ENCODE results near the gene CACNB1. TPM values are rescaled to one million over a fixed set of nuclear protein-coding genes. Genes with fewer than 3 reads are reported as not detected.

CACNB1 gene
- total and polyA plus RNA-seq, 10 of the 15 experiments (the other 5 are each of a cell fraction or from before 2014, with no cell fraction given), result 0.06 to 15.6 (median 6.3) TPM

DNA sequence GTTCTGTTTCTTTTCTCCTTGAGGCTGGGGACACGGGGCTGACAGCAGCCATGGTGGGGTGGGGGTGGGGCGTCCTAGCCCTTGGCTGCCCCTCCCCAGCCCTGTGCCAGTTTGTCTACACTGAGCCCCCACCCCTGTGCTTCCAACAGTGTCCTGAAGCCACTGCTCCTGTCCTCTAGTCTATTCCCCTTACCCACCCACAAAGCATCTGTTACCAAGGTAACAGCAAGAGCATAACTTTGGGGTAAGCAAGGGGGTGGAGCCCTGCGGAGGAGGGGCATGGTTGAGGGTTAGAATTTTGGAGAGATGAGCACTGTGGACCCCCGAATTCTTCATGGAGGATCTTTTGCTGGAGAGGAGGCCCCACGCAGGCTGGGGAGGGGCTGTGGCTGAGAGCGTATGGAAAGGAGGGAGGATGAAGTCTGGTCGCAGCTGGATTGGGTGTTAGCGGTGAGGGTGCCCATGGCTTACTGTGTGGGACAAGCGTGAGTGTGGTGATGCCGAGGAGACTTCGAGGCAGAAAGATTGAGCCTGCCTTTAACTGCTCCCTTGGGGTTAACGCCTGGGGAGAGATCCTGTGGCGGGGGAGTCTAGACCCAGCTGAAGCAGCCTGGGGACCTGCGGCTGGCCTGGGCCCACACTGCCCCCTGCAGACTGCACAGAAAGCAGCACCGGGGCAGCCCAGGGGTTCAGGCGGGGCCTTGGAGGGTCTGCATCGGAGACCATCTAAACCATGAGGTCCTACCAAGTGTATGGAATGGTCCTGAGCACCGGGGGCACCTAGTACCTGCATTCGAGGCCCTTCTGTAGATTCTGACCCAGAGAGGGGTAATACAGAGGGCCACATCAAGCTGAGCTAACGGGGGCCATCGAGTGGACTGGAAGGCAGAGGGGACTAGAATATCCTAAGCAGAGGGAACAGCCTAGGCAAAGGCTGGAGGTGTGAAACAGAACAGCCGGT is 34.4 kb upstream of the CACNB1 start:
- Histone ChIP-seq H3K9me3 (replicated peaks; ENCODE audit: control insufficient read depth, insufficient read depth, low read length) (no peaks in the 10 kb centered on the region), H3K79me2 (ENCODE audit: control insufficient read depth, insufficient read depth, low read length) (no peaks in the 10 kb centered on the region), H3K27me3 (replicated peaks in 1 of 2; ENCODE audit: control insufficient read depth in 2 of 2, insufficient read depth in 2 of 2, low read length in 1 of 2) (no peaks in the 10 kb centered on the region; a peak in 1 of 4 replicates), H2AFZ (ENCODE audit: control insufficient read depth, low read depth, low read length) (no peak overlapping the region), H3K27ac (ENCODE audit: control insufficient read depth, insufficient read depth) (no peak overlapping the region), H3K9ac (ENCODE audit: control insufficient read depth, insufficient read depth, low read length) (no peak overlapping the region), H3K4me2 (ENCODE audit: control insufficient read depth, insufficient read depth) (no peak overlapping the region), H3K4me1 (ENCODE audit: control insufficient read depth, insufficient read depth, low read length) (no peaks in the 10 kb centered on the region), H3K4me3 (no peak overlapping the region), H4K20me1 (ENCODE audit: control insufficient read depth, insufficient read depth) (no peaks in the 10 kb centered on the region), H3K36me3 (ENCODE audit: control insufficient read depth in 2 of 2, insufficient read depth in 2 of 2, low read length in 1 of 2) (no peaks in the 10 kb centered on the region)
- 6% methylated on average over 22 of the region's 22 CpGs for WGBS (ENCODE audit: insufficient coverage, insufficient replicate concordance, low lambda C conversion rate, missing lambda C conversion rate)
- SMC1A ChIA-PET (ENCODE audit: uncharacterized antibody, unreplicated experiment), result interaction anchor here (0.7 to 4.1 kb wide), 8 partner anchors 12 to 250 kb away, joined by 3 to 69 read pairs (median 5); no protein-coding TSS in a partner anchor
- intact Hi-C loops (cut with micrococcal nuclease; ENCODE audit: unreplicated experiment), result loop anchor here (1.0 kb wide), 1 partner anchor 25 kb away; no protein-coding TSS in a partner anchor
- POLR2A ChIA-PET, result interaction anchor here (1.0 to 1.8 kb wide), 4 partner anchors 23 to 32 kb away, joined by 3 to 11 read pairs (median 3); partner anchors contain the start of gene RPL19
- DNase-seq (ENCODE audit: low read depth, low spot score) (no peak), FAIRE-seq (no peak), ATAC-seq (peak; percentile 84)
- in situ Hi-C loops (cut with MboI), result no loop called here
- RAD21 ChIA-PET (ENCODE audit: unreplicated experiment), result interaction anchor here (0.6 to 11.3 kb wide), 12 partner anchors 13 to 359 kb away, joined by 3 to 160 read pairs (median 4); partner anchors contain the start of gene ARL5C
- no TSS peak for BruUV-seq (replicated peaks)
- CTCF ChIA-PET, result interaction anchor here (0.6 to 21.3 kb wide), 23 partner anchors 9 to 576 kb away, joined by 3 to 658 read pairs (median 6); partner anchors contain the start of genes ARL5C and RPL19
- TF ChIP-seq MYB (IDR thresholded peaks at IDR 0.05; ENCODE audit: borderline replicate concordance, low read depth, low read length) (no peak), GABPA (IDR thresholded peaks at IDR 0.05; ENCODE audit: low read depth) (no peak), SREBF1 (IDR thresholded peaks at IDR 0.05; ENCODE audit: low read length) (no peak), RUNX3 (IDR thresholded peaks at IDR 0.05; ENCODE audit: low read length) (no peak), SMARCA5 (IDR thresholded peaks at IDR 0.05) (no peak), SMAD1 (IDR thresholded peaks at IDR 0.05; ENCODE audit: low read depth, partially characterized antibody) (no peak), PAX8 (IDR thresholded peaks at IDR 0.05) (no peak), MEF2B (IDR thresholded peaks at IDR 0.05; ENCODE audit: partially characterized antibody, poor library complexity, severe bottlenecking) (peak; percentile 90), ZBTB33 (IDR thresholded peaks at IDR 0.05) (no peak), KDM1A (IDR thresholded peaks at IDR 0.05; ENCODE audit: borderline replicate concordance) (no peak), WRNIP1 (IDR thresholded peaks at IDR 0.05; ENCODE audit: borderline replicate concordance, low read depth, low read length) (no peak), ATF2 (IDR thresholded peaks at IDR 0.05; ENCODE audit: low read length) (no peak), RELA (IDR thresholded peaks at IDR 0.05; ENCODE audit: borderline replicate concordance, partially characterized antibody) (no peak), TCF7 (IDR thresholded peaks at IDR 0.05; ENCODE audit: borderline replicate concordance) (no peak)
- TF ChIP-seq, protein P1, sequence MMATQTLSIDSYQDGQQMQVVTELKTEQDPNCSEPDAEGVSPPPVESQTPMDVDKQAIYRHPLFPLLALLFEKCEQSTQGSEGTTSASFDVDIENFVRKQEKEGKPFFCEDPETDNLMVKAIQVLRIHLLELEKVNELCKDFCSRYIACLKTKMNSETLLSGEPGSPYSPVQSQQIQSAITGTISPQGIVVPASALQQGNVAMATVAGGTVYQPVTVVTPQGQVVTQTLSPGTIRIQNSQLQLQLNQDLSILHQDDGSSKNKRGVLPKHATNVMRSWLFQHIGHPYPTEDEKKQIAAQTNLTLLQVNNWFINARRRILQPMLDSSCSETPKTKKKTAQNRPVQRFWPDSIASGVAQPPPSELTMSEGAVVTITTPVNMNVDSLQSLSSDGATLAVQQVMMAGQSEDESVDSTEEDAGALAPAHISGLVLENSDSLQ (IDR thresholded peaks at IDR 0.05), result no peak
